Measurements from ENCODE around the gene DDX4.

Gene DDX4

DNA sequence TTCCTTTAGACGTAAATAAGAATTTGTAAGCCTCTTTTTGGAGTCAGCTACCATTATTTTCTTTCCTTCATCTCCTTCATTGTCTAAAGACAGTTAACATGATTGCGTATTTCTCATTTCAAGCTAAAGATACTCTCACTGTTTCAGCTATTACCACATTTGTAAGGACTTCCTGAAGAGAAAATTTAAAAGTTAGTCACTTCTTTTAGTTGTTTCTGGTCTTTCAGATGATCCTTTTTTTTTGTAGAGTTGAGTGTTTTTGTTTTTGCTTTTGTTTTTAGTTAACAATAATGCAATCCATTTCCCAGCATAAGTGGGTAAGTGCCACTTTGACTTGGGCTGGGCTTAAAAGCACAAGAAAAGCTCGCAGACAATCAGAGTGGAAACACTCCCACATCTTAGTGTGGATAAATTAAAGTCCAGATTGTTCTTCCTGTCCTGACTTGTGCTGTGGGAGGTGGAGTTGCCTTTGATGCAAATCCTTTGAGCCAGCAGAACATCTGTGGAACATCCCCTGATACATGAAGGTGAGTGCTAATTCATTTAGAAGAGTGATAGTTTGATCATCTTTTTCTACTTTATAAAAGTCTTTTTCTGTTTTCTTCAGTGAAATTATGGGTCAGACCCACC, 115.3 kb downstream of the DDX4 start:
- TF ChIP-seq, protein P1, sequence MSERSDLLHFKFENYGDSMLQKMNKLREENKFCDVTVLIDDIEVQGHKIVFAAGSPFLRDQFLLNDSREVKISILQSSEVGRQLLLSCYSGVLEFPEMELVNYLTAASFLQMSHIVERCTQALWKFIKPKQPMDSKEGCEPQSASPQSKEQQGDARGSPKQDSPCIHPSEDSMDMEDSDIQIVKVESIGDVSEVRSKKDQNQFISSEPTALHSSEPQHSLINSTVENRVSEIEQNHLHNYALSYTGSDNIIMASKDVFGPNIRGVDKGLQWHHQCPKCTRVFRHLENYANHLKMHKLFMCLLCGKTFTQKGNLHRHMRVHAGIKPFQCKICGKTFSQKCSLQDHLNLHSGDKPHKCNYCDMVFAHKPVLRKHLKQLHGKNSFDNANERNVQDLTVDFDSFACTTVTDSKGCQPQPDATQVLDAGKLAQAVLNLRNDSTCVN (tag by site-specific recombination; optimal IDR thresholded peaks at IDR 0.05): no peak
- TF ChIP-seq, protein P2, sequence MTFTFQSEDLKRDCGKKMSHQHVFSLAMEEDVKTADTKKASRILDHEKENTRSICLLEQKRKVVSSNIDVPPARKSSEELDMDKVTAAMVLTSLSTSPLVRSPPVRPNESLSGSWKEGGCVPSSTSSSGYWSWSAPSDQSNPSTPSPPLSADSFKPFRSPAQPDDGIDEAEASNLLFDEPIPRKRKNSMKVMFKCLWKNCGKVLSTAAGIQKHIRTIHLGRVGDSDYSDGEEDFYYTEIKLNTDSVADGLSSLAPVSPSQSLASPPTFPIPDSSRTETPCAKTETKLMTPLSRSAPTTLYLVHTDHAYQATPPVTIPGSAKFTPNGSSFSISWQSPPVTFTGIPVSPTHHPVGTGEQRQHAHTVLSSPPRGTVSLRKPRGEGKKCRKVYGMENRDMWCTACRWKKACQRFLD (tag by site-specific recombination; IDR thresholded peaks at IDR 0.05): no peak
- TF ChIP-seq, protein P3, sequence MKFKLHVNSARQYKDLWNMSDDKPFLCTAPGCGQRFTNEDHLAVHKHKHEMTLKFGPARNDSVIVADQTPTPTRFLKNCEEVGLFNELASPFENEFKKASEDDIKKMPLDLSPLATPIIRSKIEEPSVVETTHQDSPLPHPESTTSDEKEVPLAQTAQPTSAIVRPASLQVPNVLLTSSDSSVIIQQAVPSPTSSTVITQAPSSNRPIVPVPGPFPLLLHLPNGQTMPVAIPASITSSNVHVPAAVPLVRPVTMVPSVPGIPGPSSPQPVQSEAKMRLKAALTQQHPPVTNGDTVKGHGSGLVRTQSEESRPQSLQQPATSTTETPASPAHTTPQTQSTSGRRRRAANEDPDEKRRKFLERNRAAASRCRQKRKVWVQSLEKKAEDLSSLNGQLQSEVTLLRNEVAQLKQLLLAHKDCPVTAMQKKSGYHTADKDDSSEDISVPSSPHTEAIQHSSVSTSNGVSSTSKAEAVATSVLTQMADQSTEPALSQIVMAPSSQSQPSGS (tag by site-specific recombination; IDR thresholded peaks at IDR 0.05; ENCODE audit: low read depth): no peak
- TF ChIP-seq ZNF175 (tag by site-specific recombination; IDR thresholded peaks at IDR 0.05) (no peak), GLIS1 (tag by site-specific recombination; IDR thresholded peaks at IDR 0.05) (no peak), OSR2 (tag by site-specific recombination; IDR thresholded peaks at IDR 0.05) (no peak), ZBTB48 (tag by site-specific recombination; IDR thresholded peaks at IDR 0.05) (no peak), ZNF366 (tag by site-specific recombination; conservative IDR thresholded peaks at IDR 0.05) (no peak), ZNF544 (tag by site-specific recombination; IDR thresholded peaks at IDR 0.05) (no peak), ZNF777 (tag by site-specific recombination; IDR thresholded peaks at IDR 0.05; ENCODE audit: borderline replicate concordance) (no peak), ZNF701 (tag by site-specific recombination; IDR thresholded peaks at IDR 0.05) (no peak), ZNF654 (tag by site-specific recombination; IDR thresholded peaks at IDR 0.05; ENCODE audit: low read depth) (no peak), ZNF621 (tag by site-specific recombination; IDR thresholded peaks at IDR 0.05) (no peak), ZNF549 (tag by site-specific recombination; IDR thresholded peaks at IDR 0.05) (no peak)
- TF ChIP-seq, protein P4, sequence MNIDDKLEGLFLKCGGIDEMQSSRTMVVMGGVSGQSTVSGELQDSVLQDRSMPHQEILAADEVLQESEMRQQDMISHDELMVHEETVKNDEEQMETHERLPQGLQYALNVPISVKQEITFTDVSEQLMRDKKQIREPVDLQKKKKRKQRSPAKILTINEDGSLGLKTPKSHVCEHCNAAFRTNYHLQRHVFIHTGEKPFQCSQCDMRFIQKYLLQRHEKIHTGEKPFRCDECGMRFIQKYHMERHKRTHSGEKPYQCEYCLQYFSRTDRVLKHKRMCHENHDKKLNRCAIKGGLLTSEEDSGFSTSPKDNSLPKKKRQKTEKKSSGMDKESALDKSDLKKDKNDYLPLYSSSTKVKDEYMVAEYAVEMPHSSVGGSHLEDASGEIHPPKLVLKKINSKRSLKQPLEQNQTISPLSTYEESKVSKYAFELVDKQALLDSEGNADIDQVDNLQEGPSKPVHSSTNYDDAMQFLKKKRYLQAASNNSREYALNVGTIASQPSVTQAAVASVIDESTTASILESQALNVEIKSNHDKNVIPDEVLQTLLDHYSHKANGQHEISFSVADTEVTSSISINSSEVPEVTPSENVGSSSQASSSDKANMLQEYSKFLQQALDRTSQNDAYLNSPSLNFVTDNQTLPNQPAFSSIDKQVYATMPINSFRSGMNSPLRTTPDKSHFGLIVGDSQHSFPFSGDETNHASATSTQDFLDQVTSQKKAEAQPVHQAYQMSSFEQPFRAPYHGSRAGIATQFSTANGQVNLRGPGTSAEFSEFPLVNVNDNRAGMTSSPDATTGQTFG (tag by site-specific recombination; IDR thresholded peaks at IDR 0.05; ENCODE audit: borderline replicate concordance): no peak
- no peaks in the 10 kb centered on the region for H3K9me3 ChIP-seq (ENCODE audit: control insufficient read depth, insufficient read depth, low read depth, low read length)
- H3K4me3 ChIP-seq (ENCODE audit: low read depth, low read length): no peak overlapping the region
- H3K36me3 ChIP-seq (ENCODE audit: control insufficient read depth in 2 of 2, insufficient read depth in 1 of 2, low read length in 2 of 2): no peaks in the 10 kb centered on the region
- no peaks in the 10 kb centered on the region for H3K4me1 ChIP-seq (ENCODE audit: control insufficient read depth, insufficient read depth, low read length)
- POLR2A ChIA-PET: no interaction called here
- no peak overlapping the region for H3K27ac ChIP-seq (ENCODE audit: extremely low read depth, low read depth, low read length)
- CTCF ChIA-PET: interaction anchor here (0.6 to 0.7 kb wide), 2 partner anchors 15 to 28 kb away, joined by 5 read pairs; no protein-coding TSS in a partner anchor

DNA sequence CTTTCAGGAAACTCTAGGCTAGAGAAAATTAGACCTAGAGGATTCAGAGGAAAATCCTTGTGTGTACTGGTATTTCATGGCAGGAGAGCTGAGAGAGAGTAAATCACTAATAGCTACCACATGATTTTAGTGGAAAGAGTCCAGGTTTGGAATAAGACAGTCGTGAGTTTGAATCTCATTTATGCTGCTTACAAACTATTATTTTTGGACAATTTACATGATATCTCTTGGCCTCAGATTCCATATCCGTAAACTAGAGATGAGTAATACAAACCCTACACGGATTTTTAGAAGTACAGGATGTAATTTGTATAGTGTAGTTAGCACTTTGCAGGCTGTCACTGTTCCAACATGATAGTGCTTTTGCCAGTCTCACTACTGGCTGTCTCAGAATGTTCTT, 116.0 kb downstream of the DDX4 start:
- H3K27ac ChIP-seq (ENCODE audit: extremely low read depth, low read depth, low read length): no peak overlapping the region
- TF ChIP-seq ZNF114 (tag by site-specific recombination; IDR thresholded peaks at IDR 0.05) (no peak), GLI2 (tag by site-specific recombination; IDR thresholded peaks at IDR 0.05; ENCODE audit: borderline replicate concordance, low read depth) (no peak), ZNF391 (tag by site-specific recombination; IDR thresholded peaks at IDR 0.05; ENCODE audit: borderline replicate concordance, low read depth) (no peak), ZNF146 (tag by site-specific recombination; IDR thresholded peaks at IDR 0.05) (no peak)
- TF ChIP-seq, protein P5, sequence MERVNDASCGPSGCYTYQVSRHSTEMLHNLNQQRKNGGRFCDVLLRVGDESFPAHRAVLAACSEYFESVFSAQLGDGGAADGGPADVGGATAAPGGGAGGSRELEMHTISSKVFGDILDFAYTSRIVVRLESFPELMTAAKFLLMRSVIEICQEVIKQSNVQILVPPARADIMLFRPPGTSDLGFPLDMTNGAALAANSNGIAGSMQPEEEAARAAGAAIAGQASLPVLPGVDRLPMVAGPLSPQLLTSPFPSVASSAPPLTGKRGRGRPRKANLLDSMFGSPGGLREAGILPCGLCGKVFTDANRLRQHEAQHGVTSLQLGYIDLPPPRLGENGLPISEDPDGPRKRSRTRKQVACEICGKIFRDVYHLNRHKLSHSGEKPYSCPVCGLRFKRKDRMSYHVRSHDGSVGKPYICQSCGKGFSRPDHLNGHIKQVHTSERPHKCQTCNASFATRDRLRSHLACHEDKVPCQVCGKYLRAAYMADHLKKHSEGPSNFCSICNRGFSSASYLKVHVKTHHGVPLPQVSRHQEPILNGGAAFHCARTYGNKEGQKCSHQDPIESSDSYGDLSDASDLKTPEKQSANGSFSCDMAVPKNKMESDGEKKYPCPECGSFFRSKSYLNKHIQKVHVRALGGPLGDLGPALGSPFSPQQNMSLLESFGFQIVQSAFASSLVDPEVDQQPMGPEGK (tag by site-specific recombination; IDR thresholded peaks at IDR 0.05): no peak
- no peaks in the 10 kb centered on the region for H3K9me3 ChIP-seq (ENCODE audit: control insufficient read depth, insufficient read depth, low read depth, low read length)
- H3K4me3 ChIP-seq (ENCODE audit: low read depth, low read length): no peak overlapping the region
- H3K4me1 ChIP-seq (ENCODE audit: control insufficient read depth, insufficient read depth, low read length): no peaks in the 10 kb centered on the region
- CTCF ChIA-PET: interaction anchor here (0.7 kb wide), 1 partner anchor 15 kb away, joined by 5 read pairs; no protein-coding TSS in a partner anchor
- POLR2A ChIA-PET: no interaction called here
- H3K36me3 ChIP-seq (ENCODE audit: control insufficient read depth in 2 of 2, insufficient read depth in 1 of 2, low read length in 2 of 2): no peaks in the 10 kb centered on the region

Data from HEK293 (cell line).